GM12892 (cell line): Measurements from ENCODE around the gene TLK2.

Experiments used
- POLR2A ChIP-seq: IDR thresholded peaks from 2 replicates; pipeline ENCODE4 v1.6.1; 2011; ENCODE audit warnings: low read depth, low read length, control low read depth
- POLR2AphosphoS5 ChIP-seq: IDR thresholded peaks from 2 replicates; pipeline ENCODE4 v1.6.1; 2011; ENCODE audit warnings: low read depth, low read length, control low read depth
- TAF1 ChIP-seq: IDR thresholded peaks from 2 replicates; pipeline ENCODE4 v1.6.1; 2011; ENCODE audit warnings: low read depth, mild to moderate bottlenecking, control low read depth, low read length, borderline replicate concordance

DNA sequence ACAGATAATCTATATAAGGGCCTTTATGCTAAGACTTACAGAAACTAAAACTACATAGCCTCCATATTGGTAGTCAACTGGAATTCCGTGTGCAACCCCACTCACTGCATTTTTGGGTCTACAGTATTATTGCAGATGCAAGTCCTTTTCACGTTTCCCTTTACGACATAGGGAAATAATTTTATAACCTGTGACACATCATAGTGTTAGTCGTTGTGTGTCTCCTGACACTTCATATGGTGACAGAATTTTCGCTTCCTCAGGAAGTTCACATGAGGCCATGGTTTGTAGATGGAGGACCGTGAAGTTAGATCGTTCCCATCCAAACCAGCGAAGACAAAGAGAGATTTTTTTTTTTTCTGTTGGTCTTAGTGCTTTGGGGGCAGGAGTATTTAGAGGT, 133.1 kb downstream of the TLK2 start:
- TF ChIP-seq POLR2A (no peak), POLR2AphosphoS5 (no peak), TAF1 (no peak)
